Nephron progenitor cell (in vitro differentiated cells): ENCODE results near the gene GPRIN1.

Experiments
- DNase-seq: peaks from one replicate; pipeline ENCODE4 v3.0.0; 2021
- H3K27ac Mint-ChIP-seq: 2 replicates; pipeline ENCODE4 v1.8.0; 2021; ENCODE audit warnings: mild to moderate bottlenecking, moderate library complexity, mixed read lengths
- H3K27me3 Mint-ChIP-seq: 2 replicates; pipeline ENCODE4 v1.8.0; 2021; ENCODE audit warnings: mild to moderate bottlenecking, low read depth, mixed read lengths; ENCODE audit not compliant: poor library complexity
- H3K36me3 Mint-ChIP-seq: 2 replicates; pipeline ENCODE4 v1.8.0; 2021; ENCODE audit warnings: low read depth, mixed read lengths
- H3K4me1 Mint-ChIP-seq: 2 replicates; pipeline ENCODE4 v1.8.0; 2021; ENCODE audit warnings: mixed read lengths
- H3K4me3 Mint-ChIP-seq: 2 replicates; pipeline ENCODE4 v1.8.0; 2021; ENCODE audit warnings: mild to moderate bottlenecking, moderate library complexity, mixed read lengths
- H3K9me3 Mint-ChIP-seq: 2 replicates; pipeline ENCODE4 v1.8.0; 2021; ENCODE audit warnings: mild to moderate bottlenecking, moderate library complexity, mixed read lengths
- CTCF ChIP-seq: fragments of 200-600 bp; sonication (generic); IDR thresholded peaks from 2 replicates; pipeline ENCODE4 v1.5.0; 2021; ENCODE audit warnings: antibody characterized with exemption

Gene GPRIN1

GRCh38 chr5:176564002-176564401 is 46.0 kb downstream of the GPRIN1 start:
- no peak for TF ChIP-seq CTCF
- Mint-ChIP-seq H3K4me3 (no peak overlapping the region), H3K27me3 (peaks cover 10% of the 10 kb centered on the region), H3K36me3 (no peaks in the 10 kb centered on the region), H3K9me3 (peaks cover under 1% of the 10 kb centered on the region), H3K27ac (no peak overlapping the region), H3K4me1 (peaks cover 6% of the 10 kb centered on the region)
- no peak for DNase-seq

- Mint-ChIP-seq H3K9me3 (peaks cover 4% of the 10 kb centered on the region), H3K4me3 (no peak overlapping the region), H3K4me1 (peaks cover 6% of the 10 kb centered on the region), H3K27ac (peak overlapping the region; percentile 8), H3K36me3 (no peaks in the 10 kb centered on the region), H3K27me3 (peaks cover 10% of the 10 kb centered on the region)
- TF ChIP-seq CTCF, result no peak
- DNase-seq, result no peak
Observed at GRCh38 chr5:176562189-176562588, 47.8 kb downstream of the GPRIN1 start.

GRCh38 chr5:176561259-176561658 is 48.7 kb downstream of the GPRIN1 start:
- DNase-seq, result no peak
- Mint-ChIP-seq H3K27ac (no peak overlapping the region), H3K4me1 (peaks cover 11% of the 10 kb centered on the region), H3K4me3 (no peak overlapping the region), H3K9me3 (peaks cover 4% of the 10 kb centered on the region), H3K27me3 (peaks cover 10% of the 10 kb centered on the region), H3K36me3 (no peaks in the 10 kb centered on the region)
- no peak for TF ChIP-seq CTCF

- Mint-ChIP-seq H3K36me3 (no peaks in the 10 kb centered on the region), H3K27ac (no peak overlapping the region), H3K27me3 (peaks cover 10% of the 10 kb centered on the region), H3K9me3 (peaks cover 4% of the 10 kb centered on the region), H3K4me1 (peaks cover 16% of the 10 kb centered on the region), H3K4me3 (no peak overlapping the region)
- no peak for TF ChIP-seq CTCF
- no peak for DNase-seq
Observed at GRCh38 chr5:176560364-176560763, 49.6 kb downstream of the GPRIN1 start.

GRCh38 chr5:176559683-176560082 is 50.3 kb downstream of the GPRIN1 start:
- Mint-ChIP-seq H3K9me3 (peaks cover 4% of the 10 kb centered on the region), H3K4me3 (no peak overlapping the region), H3K36me3 (no peaks in the 10 kb centered on the region), H3K4me1 (peaks cover 21% of the 10 kb centered on the region), H3K27me3 (peaks cover 10% of the 10 kb centered on the region), H3K27ac (no peak overlapping the region)
- DNase-seq, result no peak
- TF ChIP-seq CTCF, result no peak

- peaks cover 38% of the 10 kb centered on the region for H3K4me1 Mint-ChIP-seq
- no peak for DNase-seq
- peaks cover 4% of the 10 kb centered on the region for H3K9me3 Mint-ChIP-seq
- H3K27me3 Mint-ChIP-seq, result peaks cover 12% of the 10 kb centered on the region
- no peaks in the 10 kb centered on the region for H3K36me3 Mint-ChIP-seq
- no peak overlapping the region for H3K4me3 Mint-ChIP-seq
- no peak for TF ChIP-seq CTCF
- H3K27ac Mint-ChIP-seq, result no peak overlapping the region
Observed at GRCh38 chr5:176557846-176558245, 52.1 kb downstream of the GPRIN1 start.
